Stimulated activated CD8-positive, alpha-beta memory T cell treated with anti-CD3 and anti-CD28 coated beads, Interleukin-12 subunit alpha, Interleukin-12 subunit beta, amount 100 ng/mL, for 4 hours (primary cell): ENCODE measurements around the gene DSCAM.

Experiments used
- DNase-seq: peaks from one replicate; pipeline ENCODE4 v3.0.0-alpha.2; 2020; ENCODE audit warnings: low read depth

DSCAM gene

GRCh38 chr21:40173816-40174215 lies 673.1 kb downstream of the DSCAM start:
- no peak for DNase-seq

GRCh38 chr21:40169971-40170370 lies 677.0 kb downstream of the DSCAM start:
- DNase-seq, result no peak

- no peak for DNase-seq
Observed at GRCh38 chr21:40166291-40166843, 680.6 kb downstream of the DSCAM start.

GRCh38 chr21:40165773-40166070 lies 681.2 kb downstream of the DSCAM start:
- DNase-seq, result no peak

- no peak for DNase-seq
Observed at GRCh38 chr21:40164905-40165772, 681.8 kb downstream of the DSCAM start.

GRCh38 chr21:40162075-40162474 lies 684.9 kb downstream of the DSCAM start:
- DNase-seq, result no peak

- DNase-seq, result no peak
Observed at GRCh38 chr21:40160911-40161310, 686.0 kb downstream of the DSCAM start.

DNA sequence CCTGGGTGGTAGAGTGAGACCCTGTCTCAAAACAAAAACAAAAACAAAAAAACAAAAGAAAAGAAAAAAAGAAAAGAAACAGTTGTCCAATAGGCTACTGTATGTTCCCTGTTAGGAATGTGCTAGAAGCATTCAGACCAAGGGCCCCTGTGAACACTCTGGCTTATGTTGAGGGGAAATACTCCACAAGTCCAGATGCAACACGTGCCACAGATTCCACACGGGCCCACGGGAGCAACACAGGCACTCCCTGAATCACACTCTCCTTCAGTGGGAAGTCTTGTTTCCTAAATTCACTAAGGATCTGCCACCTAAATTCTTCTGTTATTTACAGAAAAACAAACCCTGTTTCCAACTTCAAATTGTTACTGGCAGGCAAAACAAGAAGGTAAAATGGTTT lies 688.6 kb downstream of the DSCAM start:
- DNase-seq, result no peak

GRCh38 chr21:40155563-40155962 lies 691.4 kb downstream of the DSCAM start:
- DNase-seq, result no peak

DNA sequence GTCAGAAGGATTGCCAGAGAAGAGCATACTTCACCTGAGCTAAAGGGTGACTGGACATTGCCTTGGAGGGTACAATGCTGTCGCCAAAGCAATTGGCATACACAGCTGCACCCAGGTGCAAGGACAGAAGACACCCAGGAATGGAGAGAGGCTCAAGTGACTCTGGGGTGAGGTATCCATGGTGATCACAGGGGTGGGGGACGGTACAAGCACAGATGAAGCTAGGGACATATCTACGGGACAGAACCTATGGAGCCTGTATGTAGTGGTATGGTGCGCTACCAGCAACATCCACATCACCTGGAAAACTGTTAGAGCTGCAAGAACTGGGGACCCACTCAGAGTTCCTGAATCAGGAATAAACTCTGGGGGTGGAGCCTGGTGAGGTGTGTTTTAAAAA lies 693.6 kb downstream of the DSCAM start:
- no peak for DNase-seq

GRCh38 chr21:40152476-40152875 lies 694.5 kb downstream of the DSCAM start:
- no peak for DNase-seq

GRCh38 chr21:40151611-40152010 lies 695.3 kb downstream of the DSCAM start:
- DNase-seq, result no peak

- DNase-seq, result no peak
Observed at GRCh38 chr21:40146216-40146837, 700.6 kb downstream of the DSCAM start.

DNA sequence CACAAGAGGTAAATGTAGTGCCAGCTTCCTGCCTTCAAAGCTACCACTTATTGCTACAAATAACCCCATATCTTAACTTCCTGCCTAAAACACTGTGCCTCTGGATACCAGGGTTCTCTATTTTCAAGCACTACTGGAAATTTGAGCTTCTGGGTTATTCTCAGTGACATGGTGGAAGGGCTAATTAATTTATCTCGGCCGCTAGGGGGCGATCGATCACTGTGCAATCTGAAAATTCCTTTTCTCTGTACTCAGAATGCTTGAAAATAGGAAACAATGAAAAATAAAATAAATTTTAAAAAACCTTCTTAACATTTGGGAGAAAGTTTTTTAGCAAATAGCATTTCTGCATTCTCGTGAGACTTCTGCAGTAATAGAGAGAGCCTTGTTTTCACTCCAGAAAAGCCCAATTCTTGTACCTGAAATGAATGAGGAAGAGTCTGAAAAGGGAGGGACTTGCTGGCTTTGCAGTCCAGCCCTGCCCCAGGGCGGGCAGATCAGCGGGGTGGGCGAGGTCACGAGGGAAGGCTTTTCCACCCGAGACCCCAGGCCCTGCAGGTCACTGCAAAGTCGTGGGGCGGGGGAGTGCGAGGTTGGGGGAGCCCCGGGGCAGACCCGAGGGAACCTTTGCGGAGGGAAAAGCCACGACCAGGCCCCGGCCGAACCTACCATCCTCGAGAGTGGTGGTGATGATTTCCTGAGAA lies 703.0 kb downstream of the DSCAM start:
- DNase-seq, result no peak

DNA sequence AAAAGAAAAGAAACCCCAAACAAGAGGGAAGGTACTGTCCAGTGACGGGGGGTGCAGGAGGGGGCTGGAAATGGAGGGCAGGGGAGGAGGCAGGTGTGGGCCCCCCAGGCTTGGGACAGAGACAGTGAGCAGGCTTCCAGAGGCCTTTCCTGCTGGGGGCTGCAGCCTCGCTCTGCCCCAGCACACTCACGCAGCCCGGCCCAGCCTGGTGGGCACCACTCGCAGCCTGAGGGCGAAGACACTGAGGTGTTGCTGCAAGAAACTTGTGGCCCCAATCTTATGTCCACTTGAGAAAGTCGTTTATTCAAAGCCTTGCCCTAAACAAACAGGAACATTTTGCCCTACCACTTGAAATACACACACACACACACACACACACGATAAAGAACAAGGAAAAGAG lies 705.3 kb downstream of the DSCAM start:
- DNase-seq, result no peak

DNA sequence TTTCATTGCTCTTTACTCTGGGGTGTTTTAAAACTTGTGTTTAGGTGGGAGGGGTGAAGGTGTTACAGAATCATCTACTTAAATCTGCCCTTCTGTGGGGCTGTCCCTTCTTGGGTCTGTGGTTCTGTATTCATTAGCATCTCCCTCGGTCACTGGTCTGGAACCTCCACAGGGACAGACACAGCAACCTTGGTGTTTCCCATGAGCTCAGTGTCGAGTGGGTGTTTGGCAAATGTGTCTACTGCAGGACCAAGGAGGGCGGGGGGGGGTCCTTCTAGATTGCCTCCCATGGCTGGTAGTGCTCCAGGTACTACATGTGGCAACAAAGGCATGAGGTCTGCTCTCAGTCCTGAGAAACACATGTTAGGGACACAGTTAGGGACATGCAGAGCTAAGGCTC lies 706.3 kb downstream of the DSCAM start:
- no peak for DNase-seq

- DNase-seq, result no peak
Observed at GRCh38 chr21:40139636-40140035, 707.3 kb downstream of the DSCAM start.

- no peak for DNase-seq
Observed at GRCh38 chr21:40136571-40136970, 710.4 kb downstream of the DSCAM start.

- DNase-seq, result no peak
Observed at GRCh38 chr21:40134731-40135492, 712.0 kb downstream of the DSCAM start.

DNA sequence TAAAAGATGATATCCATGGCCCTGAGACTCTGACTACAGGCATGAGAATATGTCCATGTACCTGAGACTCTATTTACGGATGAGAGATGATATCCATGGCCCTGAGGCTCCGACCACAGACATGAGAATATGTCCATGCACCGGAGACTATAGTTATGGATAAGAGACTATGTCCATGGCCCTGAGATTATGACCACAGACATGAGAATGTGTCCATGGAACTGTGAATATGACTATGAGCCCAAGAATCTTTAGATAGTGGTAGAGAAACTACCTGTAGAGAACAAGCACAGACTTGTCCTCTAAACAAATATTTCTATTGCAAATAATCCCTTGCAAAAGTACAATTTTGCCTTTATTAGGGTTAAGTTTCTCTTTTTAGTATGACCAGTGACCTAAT lies 716.5 kb downstream of the DSCAM start:
- no peak for DNase-seq

DNA sequence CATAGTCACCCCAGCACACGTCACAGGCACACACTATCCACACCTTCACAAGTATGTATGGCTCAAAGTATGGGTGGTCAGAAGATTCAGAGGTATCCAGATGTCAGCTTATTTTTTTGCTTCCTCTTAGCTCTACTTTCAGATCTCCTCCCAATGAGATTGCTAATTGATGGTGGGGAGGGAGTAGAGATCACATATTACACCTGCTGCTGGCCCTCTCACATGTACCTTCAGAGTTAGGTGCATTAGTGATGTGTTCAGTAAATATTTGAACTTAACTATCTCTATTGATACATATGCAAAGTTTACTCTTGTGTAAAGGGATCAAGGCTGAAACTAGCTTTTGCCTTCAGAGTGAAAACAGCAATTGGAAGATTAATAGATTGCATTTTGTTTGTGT lies 717.1 kb downstream of the DSCAM start:
- DNase-seq, result no peak

- DNase-seq, result no peak
Observed at GRCh38 chr21:40128891-40129290, 718.1 kb downstream of the DSCAM start.
